VCaP (cell line): ENCODE measurements around the gene ERAS.

Source experiments
- H3K27ac ChIP-seq: fragments of 450-650 bp; 2 replicates; pipeline ENCODE4 v1.5.1; 2017
- TF ChIP-seq, protein P1 (sequence below): fragments of 450-650 bp; conservative IDR thresholded peaks from 2 replicates; pipeline ENCODE4 v1.5.1; 2017; ENCODE audit warnings: mild to moderate bottlenecking, moderate library complexity

The ERAS gene

DNA sequence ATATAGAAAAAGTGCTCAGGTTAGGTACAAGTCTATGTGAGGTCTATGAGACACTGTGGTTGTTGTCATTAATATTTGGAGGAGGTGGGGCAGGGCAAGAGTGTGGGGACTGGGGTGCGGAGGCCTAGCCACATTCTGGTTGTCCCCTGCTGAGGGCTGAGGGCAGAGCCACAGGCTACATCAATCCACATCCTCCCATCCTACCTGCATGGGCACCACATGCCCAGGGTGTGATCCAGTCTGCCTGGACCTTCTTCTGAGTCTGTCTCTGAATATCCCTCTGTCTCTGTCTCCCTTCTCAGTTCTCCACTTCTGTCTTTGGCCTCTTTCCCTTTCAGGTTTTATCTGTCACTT lies 41.1 kb upstream of the ERAS start:
- no peak overlapping the region for H3K27ac ChIP-seq
- TF ChIP-seq, protein P1, sequence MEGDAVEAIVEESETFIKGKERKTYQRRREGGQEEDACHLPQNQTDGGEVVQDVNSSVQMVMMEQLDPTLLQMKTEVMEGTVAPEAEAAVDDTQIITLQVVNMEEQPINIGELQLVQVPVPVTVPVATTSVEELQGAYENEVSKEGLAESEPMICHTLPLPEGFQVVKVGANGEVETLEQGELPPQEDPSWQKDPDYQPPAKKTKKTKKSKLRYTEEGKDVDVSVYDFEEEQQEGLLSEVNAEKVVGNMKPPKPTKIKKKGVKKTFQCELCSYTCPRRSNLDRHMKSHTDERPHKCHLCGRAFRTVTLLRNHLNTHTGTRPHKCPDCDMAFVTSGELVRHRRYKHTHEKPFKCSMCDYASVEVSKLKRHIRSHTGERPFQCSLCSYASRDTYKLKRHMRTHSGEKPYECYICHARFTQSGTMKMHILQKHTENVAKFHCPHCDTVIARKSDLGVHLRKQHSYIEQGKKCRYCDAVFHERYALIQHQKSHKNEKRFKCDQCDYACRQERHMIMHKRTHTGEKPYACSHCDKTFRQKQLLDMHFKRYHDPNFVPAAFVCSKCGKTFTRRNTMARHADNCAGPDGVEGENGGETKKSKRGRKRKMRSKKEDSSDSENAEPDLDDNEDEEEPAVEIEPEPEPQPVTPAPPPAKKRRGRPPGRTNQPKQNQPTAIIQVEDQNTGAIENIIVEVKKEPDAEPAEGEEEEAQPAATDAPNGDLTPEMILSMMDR = no peak

DNA sequence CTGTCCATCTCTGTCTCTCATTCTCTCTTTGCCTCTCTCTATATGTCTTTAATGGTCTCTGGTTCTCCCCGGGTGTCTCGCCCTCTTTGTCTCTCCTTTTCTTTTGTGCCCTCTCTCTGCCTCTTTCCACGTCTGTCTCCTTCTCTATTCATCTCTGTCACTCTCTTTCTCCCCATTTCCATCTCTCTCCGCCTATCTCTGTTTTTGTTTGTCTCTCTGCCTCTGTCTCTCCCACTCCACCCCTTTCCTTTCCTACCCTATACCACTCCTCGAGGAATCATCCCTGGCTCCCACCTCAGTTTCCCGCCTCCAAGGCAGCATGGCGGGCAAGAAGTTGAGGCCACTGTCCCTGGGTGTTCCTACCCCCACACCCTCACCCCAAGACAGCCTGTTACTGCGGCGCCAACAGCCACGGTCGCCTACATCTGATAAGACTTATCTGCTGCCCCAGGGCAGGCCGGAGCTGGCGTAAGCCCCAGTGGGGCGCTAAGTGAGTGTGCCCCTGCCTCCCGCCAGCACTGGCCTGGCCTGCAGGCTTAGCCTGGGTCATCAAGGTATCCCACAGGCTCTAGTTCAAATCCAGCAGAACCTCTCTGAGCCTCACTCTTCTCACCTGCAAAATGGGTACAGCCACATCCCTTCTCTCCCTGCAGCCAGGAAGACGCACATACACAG lies 40.6 kb upstream of the ERAS start:
- H3K27ac ChIP-seq = no peak overlapping the region
- TF ChIP-seq, protein P1 = no peak

DNA sequence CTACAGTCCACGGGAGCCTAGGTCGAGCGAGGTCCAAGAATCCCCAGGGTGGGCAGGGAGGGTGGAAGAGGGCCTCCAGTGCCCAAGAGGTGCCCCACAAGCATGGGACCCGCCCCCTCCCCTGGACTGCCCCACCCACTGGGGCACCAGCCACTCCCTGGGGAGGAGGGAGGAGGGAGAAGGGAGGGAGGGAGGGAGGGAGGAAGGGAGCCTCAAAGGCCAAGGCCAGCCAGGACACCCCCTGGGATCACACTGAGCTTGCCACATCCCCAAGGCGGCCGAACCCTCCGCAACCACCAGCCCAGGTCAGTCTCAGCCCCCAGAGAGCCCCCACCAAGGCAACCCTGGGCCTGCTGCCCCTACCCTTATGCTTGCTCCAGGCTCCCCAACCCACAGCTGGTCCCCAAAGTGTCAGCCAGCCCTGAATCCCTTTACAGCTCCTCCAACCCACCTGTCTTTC lies 39.9 kb upstream of the ERAS start, which contains the start of gene GATA1:
TSS of gene GATA1 (plus strand) at position 250 of the 460 bp plus-strand sequence. CDS start 4,520 bp downstream, outside the sequence.
- no peak within 1 kb of the TSS for H3K27ac ChIP-seq
- TF ChIP-seq, protein P1 = no peak

DNA sequence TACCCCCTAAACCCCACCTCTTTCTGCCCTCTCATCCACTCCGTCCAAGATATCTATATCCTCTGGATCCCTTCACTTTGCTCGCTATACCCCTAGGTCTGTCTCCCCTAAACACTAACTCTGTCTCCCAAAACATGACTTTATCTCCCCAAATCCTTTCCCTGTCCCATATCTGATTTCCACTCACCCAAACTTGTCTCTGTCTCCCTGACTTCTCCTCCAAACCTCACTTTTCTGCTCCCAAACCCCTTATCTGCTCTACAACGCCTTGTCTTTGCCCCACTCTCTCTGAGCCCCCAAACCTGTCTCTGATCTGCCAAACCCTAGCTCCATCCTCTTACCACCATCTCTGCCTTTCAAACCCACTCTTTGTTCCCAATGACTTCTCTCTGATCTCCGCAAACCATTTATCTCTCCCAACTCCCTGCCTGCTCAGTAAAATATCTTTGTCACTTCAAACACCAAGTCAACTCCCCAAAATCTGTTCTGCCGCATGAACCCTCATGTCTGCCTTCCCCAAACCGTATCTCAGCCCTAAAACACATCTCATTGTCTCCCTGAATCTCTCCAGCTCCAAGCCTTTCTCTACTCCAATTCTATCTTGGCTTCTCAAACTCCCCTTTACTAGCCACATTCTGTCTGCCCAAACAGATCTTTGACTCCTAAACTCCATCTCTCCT lies 39.3 kb upstream of the ERAS start:
- H3K27ac ChIP-seq = no peak overlapping the region

GRCh38 chrX:48787505-48788443 lies 38.5 kb upstream of the ERAS start:
- no peak overlapping the region for H3K27ac ChIP-seq
- TF ChIP-seq, protein P1 = no peak

More for the DNA sequence above, 39.3 kb upstream of the ERAS start:
- TF ChIP-seq, protein P1 = no peak

- no peak overlapping the region for H3K27ac ChIP-seq
- TF ChIP-seq, protein P1 = no peak
Measured at GRCh38 chrX:48789366-48790220, 36.7 kb upstream of the ERAS start.
